GM12873 (cell line): Measurements from ENCODE around the gene RTL1.

Source experiments
- CTCF ChIP-seq: IDR thresholded peaks from 2 replicates; pipeline ENCODE4 v1.5.1; 2012; ENCODE audit warnings: low read depth, mild to moderate bottlenecking, moderate library complexity, low read length, control low read depth; ENCODE audit not compliant: insufficient read depth; ENCODE audit errors: missing control alignments

RTL1 gene

GRCh38 chr14:100834082-100834793 is 69.3 kb downstream of the RTL1 start:
- TF ChIP-seq CTCF, result no peak

DNA sequence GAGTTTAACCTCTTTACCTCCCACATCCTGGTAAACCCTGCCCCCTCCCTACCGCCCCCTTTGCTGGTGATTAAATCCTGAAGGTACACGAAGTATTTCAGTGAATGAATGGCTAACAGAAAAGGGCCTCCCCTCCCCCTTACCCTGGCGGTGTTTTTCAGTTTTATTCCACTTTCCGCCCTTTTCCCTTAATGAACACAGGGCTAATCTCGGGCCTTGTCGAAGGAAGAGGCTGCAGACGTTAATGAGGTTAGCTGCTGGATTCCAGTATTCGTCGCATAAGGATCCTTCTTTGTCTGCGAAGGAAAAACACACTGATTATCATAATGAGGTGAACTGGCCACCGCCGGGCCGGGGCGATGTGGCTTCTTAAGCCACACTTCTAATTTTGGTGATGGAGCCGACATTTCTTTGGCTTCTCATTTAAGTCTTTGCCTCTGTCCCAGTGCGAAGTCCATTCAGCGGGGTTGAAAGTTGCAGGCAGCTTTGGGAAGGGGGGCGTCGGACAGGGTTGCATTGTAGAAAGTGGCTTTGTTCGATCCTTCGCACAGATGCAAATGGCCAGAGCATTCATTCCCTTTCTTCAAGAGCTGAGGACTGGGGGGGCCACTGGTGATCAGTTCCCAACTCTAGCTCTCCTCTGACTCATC is 71.1 kb downstream of the RTL1 start:
- TF ChIP-seq CTCF, result no peak

- no peak for TF ChIP-seq CTCF
These were observed 72.8 kb downstream of the RTL1 start for GRCh38 chr14:100830681-100831080.
